HCEC 1CT (cell line): ENCODE results near the gene ANKRD39.
"Not testable (repeated sequence)": the region's sequence is repeated elsewhere in the genome, so short reads cannot be mapped to it uniquely, and the experiment has no call there.

Experiments
- DNase-seq: peaks from one replicate; pipeline ENCODE4 v3.0.0-alpha.2; 2017

The ANKRD39 gene

DNA sequence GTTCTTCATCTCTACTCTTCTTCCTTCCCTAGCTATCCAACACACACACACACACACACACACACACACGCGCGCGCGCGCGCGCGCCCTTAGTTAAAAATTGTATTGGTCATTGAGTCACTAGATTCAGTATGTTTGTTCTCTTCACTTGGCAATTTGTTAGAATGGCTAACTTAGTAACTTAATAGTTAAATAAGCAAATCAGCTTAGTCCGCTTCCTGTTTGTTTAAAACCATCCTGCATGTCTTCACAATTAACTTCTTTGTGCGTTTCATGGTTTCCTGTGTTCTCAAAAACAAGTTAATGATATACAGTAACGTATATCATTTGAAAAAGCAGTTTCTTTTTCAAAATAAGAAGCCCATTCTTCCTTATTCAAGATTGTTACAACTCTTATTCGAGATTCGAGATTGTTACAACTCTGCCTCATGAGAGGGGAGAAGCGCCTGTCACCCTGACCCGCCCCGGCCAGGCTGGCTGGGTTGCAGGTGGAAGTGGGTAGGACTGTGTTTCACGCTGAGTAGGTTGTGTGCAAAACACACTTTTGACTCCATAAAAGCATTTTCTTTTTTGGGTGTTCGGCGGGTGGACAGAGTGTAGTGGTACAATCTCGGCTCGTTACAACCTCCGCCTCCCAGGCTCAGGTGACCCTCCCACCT, 51.2 kb downstream of the ANKRD39 start:
- no peak for DNase-seq

DNA sequence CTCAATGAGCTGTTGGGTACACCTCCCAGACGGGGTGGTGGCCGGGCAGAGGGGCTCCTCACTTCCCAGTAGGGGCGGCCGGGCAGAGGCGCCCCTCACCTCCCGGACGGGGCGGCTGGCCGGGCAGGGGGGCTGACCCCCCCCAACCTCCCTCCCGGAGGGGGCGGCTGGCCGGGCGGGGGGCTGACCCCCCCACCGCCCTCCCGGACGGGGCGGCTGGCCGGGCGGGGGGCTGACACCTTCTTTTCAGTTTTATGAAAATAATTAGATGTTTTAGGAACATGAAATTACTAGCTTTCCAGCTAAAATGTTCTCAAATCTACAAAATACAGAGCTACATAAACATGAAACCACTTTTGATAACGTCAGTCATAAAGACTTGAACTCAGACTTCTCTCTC, 51.9 kb downstream of the ANKRD39 start:
- DNase-seq: not testable (repeated sequence)

DNA sequence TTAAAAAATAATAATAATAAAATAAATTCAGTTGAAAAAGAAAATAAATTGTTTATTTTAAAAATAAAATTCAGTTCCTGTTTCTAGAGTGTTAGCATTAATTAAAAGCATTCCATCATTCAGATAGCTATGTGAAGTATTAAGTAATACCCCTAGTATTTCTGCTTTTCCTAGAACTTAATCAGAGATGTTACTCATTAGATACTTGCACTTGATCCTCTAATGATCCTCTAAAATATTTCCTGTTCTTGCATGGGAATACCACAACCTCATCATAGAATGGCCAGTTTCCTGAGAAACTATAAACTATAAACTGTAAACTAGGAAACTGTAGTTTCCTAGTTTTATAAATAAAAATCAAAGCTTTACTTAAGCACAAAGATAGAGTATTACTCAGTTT, 52.8 kb downstream of the ANKRD39 start:
- no peak for DNase-seq

- DNase-seq: no peak
Measured at GRCh38 chr2:96802721-96803120, 55.1 kb downstream of the ANKRD39 start.

- DNase-seq: no peak
Measured at GRCh38 chr2:96801786-96802595, 55.8 kb downstream of the ANKRD39 start.

GRCh38 chr2:96801005-96801785, 56.6 kb downstream of the ANKRD39 start:
- DNase-seq: peak; percentile 6

DNA sequence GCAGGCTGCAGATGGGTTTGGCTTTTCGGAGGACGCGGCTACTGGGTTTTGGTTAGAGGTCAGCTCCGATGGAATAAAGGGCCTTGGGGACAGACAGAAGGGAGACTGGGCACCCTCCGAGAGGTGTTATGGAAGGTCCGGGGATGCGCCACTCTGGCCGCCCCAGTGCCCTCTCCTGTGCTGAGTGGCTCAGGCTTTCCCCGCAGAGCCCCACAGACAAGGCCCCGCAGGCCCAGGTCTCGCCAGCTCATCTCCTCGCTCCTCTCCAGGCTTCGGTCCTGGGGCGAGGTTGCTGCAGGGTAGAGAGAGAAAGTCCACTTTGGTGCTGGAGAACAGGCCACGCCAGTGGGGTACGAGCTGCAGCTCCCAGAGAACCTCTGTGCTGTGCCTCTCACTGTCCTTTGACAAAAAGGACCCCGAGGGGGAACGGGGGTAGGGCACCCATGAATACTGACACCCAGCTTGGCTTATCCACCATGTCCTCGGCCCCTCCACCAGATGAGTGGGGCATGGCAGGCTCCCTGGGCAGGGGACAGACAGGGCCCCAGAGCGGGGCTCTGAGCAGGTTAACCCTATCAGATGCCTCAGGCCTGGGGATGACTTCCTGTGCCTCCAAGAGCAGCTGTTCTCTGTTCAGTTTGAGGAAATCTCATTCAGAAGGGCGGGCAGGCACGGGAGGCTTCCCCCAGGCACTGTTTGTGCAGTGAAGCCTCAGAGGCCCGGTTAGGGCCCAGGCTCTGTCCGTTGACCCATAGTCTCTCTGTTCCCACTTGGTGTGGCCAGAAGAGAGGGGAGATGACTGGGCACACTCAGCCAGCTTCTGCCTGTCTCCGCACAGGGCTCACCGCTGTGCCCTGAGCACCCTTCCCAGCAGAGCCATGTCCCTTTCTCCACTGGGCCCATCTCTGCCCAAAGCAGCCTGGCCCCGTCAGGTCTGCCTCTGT, 57.5 kb downstream of the ANKRD39 start:
- no peak for DNase-seq

DNA sequence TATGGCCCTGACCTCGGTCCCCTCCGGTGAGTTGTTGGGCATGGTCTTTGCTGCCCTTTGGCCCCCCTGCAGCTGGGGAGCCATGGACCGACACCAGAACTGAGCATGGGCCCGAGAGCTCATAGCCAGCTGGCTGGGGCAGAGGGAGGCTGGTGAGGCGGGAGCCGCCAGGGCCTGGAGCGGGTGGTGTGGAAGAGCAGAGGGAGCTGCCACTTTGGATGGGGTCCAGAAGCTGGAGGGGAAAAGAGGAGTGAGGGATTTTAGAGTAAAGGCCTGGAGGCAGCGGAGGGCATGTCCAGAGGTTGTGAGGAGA, 58.2 kb downstream of the ANKRD39 start:
- DNase-seq: no peak

- no peak for DNase-seq
Measured at GRCh38 chr2:96798733-96799622, 58.8 kb downstream of the ANKRD39 start.
